Adipocyte (in vitro differentiated cells): ENCODE data around the gene IDI2.
"Not testable (repeated sequence)": the region's sequence is repeated elsewhere in the genome, so short reads cannot be mapped to it uniquely, and the experiment has no call there.

Experiments used
- DNase-seq: peaks from one replicate; pipeline ENCODE4 v3.0.0-alpha.2; 2015; ENCODE audit warnings: low read depth
- H3K27me3 ChIP-seq: replicated peaks from 2 replicates; pipeline ENCODE4 v1.7.0; 2013; ENCODE audit warnings: mild to moderate bottlenecking, low read length, moderate library complexity; ENCODE audit not compliant: control insufficient read depth, insufficient read depth
- H3K36me3 ChIP-seq: 2 replicates; pipeline ENCODE4 v1.7.0; 2013; ENCODE audit warnings: low read length, mild to moderate bottlenecking, moderate library complexity; ENCODE audit not compliant: control insufficient read depth, insufficient read depth, severe bottlenecking
- H3K4me1 ChIP-seq: 2 replicates; pipeline ENCODE4 v1.7.0; 2013; ENCODE audit warnings: mild to moderate bottlenecking, low read length, moderate library complexity; ENCODE audit not compliant: control insufficient read depth, insufficient read depth
- H3K4me3 ChIP-seq: 2 replicates; pipeline ENCODE4 v1.7.0; 2013; ENCODE audit warnings: mild to moderate bottlenecking, low read length, moderate library complexity
- H3K9ac ChIP-seq: 2 replicates; pipeline ENCODE4 v1.7.0; 2013; ENCODE audit warnings: mild to moderate bottlenecking, low read length, moderate library complexity
- H3K9me3 ChIP-seq: 2 replicates; pipeline ENCODE4 v1.7.0; 2013; ENCODE audit warnings: mild to moderate bottlenecking, low read length, moderate library complexity; ENCODE audit not compliant: control insufficient read depth

Gene IDI2

DNA sequence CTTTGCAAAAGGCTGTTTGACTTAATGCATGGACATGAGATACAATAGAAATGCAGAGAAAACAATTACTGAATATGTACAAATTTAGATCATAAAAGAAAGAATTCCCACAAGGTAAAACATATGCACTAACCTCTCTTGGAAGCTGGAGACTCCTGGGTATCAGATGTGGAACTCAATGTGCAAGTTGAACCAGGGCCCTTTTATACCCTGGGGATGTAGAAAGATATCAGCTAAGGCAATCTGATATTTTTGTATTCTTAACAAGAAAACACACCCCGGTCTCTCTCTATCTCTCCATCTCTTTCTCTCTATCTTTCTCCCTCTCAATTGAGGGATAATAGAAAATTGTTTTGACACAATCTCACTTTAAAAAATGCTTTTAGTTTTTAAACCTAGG, at the start of gene IDI2:
Gene IDI2 (minus strand): TSS at position 177 of the 400 bp plus-strand sequence. CDS start 1,136 bp downstream, outside the sequence.
- Histone ChIP-seq H3K9me3 (no peaks in the 10 kb centered on the region), H3K4me1 (no peaks in the 10 kb centered on the region), H3K4me3 (no peak within 1 kb of the TSS), H3K9ac (no peak within 1 kb of the TSS), H3K36me3 (peaks cover 8% of the 10 kb centered on the region), H3K27me3 (no peaks in the 10 kb centered on the region)
- DNase-seq = no peak

DNA sequence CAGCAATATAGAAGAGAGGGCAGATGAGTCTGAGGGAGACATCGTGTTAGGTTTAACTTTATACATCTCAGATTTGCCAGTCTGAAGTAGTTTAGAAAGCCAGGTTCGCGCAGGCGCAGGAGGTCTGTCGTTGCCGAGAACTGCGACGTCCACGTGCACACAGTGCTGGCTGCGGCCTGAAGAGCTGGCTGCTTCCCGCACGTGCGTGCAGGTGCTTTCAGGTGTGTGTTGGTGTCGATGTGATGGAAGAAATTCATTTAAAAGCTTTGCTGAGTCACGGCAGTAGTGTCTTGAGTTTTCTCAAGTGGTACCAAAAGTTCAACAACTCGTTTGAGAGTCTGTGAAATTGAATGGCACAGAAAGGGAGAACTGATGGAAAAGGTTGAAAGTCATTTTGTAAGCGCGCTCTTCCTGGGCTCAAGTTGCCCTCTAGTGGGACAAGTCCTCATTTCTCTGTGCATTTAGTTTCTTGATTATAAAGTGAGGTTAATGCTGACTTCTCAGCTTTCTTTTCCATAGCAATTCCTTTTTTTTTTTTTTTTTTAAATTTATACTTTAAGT, 49.2 kb upstream of the IDI2 start:
- peaks cover 48% of the 10 kb centered on the region for H3K36me3 ChIP-seq
- no peaks in the 10 kb centered on the region for H3K27me3 ChIP-seq
- DNase-seq = no peak
- no peaks in the 10 kb centered on the region for H3K9me3 ChIP-seq
- H3K4me1 ChIP-seq = peaks cover 9% of the 10 kb centered on the region
- no peak overlapping the region for H3K4me3 ChIP-seq
- H3K9ac ChIP-seq = no peak overlapping the region

DNA sequence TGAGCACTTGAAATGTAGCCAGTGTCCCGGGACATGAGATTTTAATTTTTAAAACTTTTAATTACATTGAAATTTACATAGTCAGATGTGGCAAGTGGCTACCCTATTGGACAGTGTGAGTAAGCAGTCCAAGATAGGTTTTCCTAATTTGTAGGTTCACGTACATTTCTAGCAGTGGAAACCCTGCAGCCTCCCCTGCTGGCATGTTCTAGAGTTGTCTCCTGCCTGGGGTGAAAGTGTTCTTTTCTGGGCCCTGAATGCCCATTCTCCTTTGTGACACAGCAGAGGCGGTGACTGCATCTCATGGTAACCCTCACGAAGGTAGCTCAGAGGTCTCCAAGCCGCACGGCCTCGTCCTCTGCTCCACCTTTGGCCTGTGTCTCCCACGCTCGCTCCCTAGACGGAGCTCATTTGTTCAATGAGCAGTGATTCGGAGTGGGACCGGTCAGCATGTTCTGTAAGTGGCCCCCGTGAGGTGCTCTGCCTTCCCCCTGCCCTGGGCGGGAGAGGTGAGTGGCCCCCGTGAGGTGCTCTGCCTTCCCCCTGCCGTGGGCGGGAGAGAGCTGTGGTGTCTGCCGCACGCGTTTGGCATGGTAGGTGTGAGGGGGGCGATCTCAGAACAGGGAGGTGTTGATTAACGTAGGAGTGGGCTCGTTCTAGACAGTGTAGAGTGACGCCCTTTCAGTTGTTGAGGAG, 48.5 kb upstream of the IDI2 start:
- Histone ChIP-seq H3K4me1 (peaks cover 14% of the 10 kb centered on the region), H3K9me3 (no peaks in the 10 kb centered on the region), H3K27me3 (no peaks in the 10 kb centered on the region), H3K36me3 (peaks cover 42% of the 10 kb centered on the region), H3K9ac (no peak overlapping the region), H3K4me3 (no peak overlapping the region)
- DNase-seq = no peak

DNA sequence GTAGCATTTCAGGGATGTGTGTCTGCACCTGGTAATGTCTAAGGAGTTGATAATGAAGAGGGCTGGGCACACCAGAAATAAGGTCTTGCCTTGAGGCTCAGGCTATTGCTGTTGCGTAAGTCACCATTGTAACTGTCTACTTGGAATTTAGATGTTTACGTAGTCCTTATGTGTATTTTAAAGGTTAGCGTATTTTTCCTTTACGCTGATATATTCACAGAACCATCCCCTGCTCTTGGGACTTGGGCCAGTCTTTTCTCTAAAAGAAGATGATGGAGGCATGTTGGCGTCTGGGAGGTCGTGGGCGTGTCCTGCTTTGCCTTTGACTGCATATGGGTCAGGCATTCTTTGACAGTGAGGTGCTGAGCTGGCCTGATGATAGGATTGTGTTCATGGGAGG, 45.3 kb upstream of the IDI2 start:
- no peak overlapping the region for H3K9ac ChIP-seq
- peaks cover 28% of the 10 kb centered on the region for H3K36me3 ChIP-seq
- peak; percentile 13 for DNase-seq
- peaks cover 14% of the 10 kb centered on the region for H3K4me1 ChIP-seq
- H3K4me3 ChIP-seq = no peak overlapping the region
- no peaks in the 10 kb centered on the region for H3K27me3 ChIP-seq
- no peaks in the 10 kb centered on the region for H3K9me3 ChIP-seq

DNA sequence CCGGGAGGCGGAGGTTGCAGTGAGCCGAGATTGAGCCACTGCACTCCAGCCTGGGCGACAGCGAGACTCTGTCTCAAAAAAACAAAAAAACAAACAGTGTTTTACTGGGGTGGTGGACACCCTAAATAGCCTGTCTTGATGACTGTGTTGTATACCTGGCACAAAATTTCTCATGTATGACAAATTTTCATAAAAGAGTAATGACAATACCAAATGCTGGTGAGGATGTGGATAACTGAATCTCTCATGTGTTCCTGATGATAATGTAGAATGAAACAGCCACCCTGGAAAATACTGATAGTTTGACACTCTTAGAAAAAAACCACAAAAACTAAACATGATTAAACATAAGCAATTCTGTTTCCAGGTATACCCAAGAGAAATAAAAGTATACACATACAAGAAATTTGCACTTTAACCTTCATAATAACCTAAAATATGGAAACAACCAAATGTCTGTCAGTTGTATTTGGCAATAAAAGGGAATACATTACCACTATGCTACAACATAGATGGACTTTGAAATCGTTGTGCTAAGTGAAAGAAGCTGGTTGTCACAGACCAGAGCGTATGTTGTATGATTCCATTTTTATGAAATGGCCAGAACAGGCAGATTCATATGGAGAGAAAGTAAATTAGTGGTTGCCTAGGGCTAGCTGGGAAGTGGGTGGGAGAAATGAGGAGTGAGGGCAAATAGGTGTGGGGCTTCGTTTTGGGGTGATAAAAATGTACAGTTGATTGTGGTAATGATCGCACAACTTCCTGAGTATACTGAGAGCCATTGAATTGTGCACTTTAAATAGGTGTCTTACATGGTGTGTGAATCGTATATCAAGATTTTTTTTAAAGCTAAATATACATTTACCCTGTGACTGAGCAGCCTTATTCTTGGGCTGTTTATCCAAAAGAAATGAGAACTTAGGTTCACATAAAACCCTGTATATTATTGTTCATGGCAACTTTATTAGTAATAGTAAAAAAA, 43.0 kb upstream of the IDI2 start:
- H3K9ac ChIP-seq = no peak overlapping the region
- H3K36me3 ChIP-seq = peaks cover 24% of the 10 kb centered on the region
- no peaks in the 10 kb centered on the region for H3K27me3 ChIP-seq
- H3K9me3 ChIP-seq = no peaks in the 10 kb centered on the region
- no peak overlapping the region for H3K4me3 ChIP-seq
- peaks cover 14% of the 10 kb centered on the region for H3K4me1 ChIP-seq
- no peak for DNase-seq

DNA sequence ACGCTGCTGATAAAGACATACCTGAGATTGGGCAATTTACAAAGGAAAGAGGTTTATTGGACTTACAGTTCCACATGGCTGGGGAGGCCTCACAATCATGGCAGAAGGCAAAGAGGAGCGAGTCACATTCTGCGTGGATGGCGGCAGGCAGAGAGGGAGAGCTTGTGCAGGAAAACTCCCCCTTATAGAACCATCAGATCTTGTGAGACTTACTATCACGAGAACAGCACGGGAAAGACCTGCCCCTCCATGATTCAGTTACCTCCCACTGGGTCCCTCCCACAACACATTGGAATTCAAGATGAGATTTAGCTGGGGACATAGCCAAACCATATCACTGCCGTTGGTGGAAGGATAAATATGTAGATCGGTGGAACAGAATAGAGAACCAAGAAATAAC, 41.1 kb upstream of the IDI2 start:
- not testable (repeated sequence) for H3K4me3 ChIP-seq, H3K9me3 ChIP-seq, DNase-seq, H3K9ac ChIP-seq, H3K27me3 ChIP-seq
- H3K4me1 ChIP-seq = peaks cover 14% of the 10 kb centered on the region
- peaks cover 13% of the 10 kb centered on the region for H3K36me3 ChIP-seq

DNA sequence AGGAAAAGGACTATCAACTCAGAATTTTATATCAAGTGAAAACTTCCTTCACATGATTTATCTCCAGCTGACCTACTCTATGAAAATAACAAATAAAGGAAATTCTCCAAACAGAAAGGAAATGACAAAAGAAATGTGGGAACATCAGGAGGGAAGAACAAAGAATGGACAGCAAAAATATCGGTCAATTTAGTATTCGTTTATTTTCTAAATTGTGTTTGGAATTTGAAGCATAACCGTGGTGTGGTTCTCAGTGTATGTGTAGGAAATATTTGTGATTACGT, 39.2 kb upstream of the IDI2 start:
- H3K4me3 ChIP-seq = no peak overlapping the region
- no peak overlapping the region for H3K9ac ChIP-seq
- DNase-seq = no peak

DNA sequence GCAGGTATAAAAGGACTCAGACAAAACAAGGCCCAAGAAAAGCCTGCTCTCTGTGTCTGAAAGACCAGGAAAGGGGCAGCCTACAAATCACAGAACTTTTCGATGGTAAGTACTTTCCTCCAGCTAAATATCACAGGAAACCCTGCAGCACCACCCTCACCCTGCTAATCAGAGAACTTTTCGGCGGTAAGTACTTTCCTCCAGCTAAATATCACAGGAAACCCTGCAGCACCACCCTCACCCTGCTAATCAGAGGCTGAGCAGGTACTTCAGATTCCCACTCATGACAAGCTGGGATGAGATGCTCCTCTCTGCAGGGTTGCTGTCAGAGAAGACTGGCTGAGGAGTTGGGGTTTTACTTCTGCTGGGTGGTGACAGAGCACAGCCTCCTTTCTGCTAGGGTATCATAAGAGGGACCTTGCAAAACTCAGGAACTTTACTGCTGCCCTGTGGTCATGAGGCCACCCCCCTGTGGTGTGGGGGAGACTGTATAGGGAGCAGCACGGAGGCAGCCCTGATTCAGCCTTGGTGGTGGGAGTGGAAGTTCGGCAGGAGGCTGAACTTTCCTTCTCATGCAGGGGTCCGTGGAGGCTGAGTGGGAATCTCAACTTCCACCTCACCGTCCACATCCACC, 37.7 kb upstream of the IDI2 start:
- no peaks in the 10 kb centered on the region for H3K27me3 ChIP-seq
- H3K9me3 ChIP-seq = no peaks in the 10 kb centered on the region
- peaks cover 18% of the 10 kb centered on the region for H3K36me3 ChIP-seq
- no peak for DNase-seq
- H3K4me1 ChIP-seq = no peaks in the 10 kb centered on the region
- no peak overlapping the region for H3K9ac ChIP-seq
- no peak overlapping the region for H3K4me3 ChIP-seq

More for the DNA sequence above, 39.2 kb upstream of the IDI2 start:
- H3K4me1 ChIP-seq = peaks cover 6% of the 10 kb centered on the region
- peaks cover 13% of the 10 kb centered on the region for H3K36me3 ChIP-seq
- H3K9me3 ChIP-seq = no peaks in the 10 kb centered on the region
- H3K27me3 ChIP-seq = no peaks in the 10 kb centered on the region

DNA sequence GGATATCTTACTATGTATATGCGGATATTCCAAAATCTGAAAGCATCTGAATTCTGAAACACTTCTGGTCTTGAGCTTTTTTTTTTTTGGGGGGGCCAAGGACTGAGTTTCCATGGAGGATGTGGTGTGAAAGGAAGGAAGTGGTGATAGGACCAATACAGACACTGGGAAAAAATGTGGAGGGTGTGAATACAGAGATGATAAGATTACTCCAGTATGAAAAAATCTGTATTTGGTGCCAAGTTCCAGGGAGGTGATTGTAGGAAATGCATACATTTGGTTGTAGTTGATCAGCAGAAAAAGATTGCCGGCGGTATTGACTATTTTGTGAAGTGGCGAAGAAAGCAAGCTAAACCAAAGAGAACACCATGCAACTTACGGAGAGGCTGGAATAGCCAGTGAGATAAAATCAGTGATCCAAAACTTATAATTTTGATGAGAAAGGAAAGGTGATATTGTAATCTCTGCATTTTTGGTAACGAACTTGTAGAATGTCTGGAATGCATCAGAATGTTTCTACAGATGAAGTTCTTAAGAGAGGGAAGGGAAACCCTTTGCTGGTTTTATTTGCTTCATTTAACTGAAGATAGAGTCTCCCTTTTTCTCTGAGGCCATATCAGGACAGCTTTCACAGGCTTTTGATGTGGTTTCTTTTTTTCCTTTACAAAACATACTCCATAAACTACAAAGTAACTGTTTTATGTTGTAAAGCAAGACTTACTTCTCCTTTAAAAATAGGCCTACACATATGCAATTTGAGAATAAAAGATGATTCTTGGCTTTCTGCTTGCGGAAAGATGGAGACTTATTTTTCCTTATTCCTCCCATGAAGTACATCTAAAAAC, 36.5 kb upstream of the IDI2 start:
- peaks cover 10% of the 10 kb centered on the region for H3K4me1 ChIP-seq
- H3K4me3 ChIP-seq = no peak overlapping the region
- H3K27me3 ChIP-seq = no peaks in the 10 kb centered on the region
- H3K9me3 ChIP-seq = no peaks in the 10 kb centered on the region
- no peak for DNase-seq
- peaks cover 18% of the 10 kb centered on the region for H3K36me3 ChIP-seq
- H3K9ac ChIP-seq = no peak overlapping the region

DNA sequence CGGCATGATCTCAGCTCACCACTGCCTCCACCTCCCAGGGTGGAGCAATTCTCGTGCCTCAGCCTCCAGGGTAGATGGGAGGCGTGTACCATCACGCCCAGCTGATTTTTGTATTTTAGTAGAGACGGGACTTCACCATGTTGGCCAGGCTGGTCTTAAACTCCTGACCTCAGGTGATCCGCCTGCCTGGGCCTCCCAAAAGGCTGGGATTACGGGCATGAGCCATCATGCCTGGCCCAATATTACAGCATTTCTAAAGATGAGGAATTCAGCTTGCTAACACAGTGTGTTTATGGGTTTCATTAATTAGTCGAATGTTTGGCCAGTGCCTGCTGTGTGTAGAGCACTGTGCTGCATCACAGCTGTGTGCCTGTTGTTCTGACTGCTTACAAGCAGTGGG, 34.2 kb upstream of the IDI2 start:
- peaks cover 18% of the 10 kb centered on the region for H3K36me3 ChIP-seq
- no peaks in the 10 kb centered on the region for H3K27me3 ChIP-seq
- H3K4me1 ChIP-seq = peaks cover 17% of the 10 kb centered on the region
- no peak overlapping the region for H3K9ac ChIP-seq
- DNase-seq = no peak
- no peak overlapping the region for H3K4me3 ChIP-seq
- H3K9me3 ChIP-seq = no peaks in the 10 kb centered on the region
